IPS DF 4.7 (cell line): Measurements from ENCODE around the gene ATP1A4.
"Not testable (repeated sequence)": the region's sequence is repeated elsewhere in the genome, so short reads cannot be mapped to it uniquely, and the experiment has no call there.

ENCODE experiments used
- DNase-seq: peaks from one replicate; pipeline ENCODE4 v3.0.0-alpha.2; 2013; ENCODE audit warnings: low spot score; ENCODE audit errors: extremely low read depth

ATP1A4 gene

GRCh38 chr1:160151303-160151702, at the start of gene ATP1A4:
Gene ATP1A4, plus strand, starts transcription at chr1:160151603. Its CDS starts 438 bp downstream, at chr1:160152041.
- DNase-seq: no peak

GRCh38 chr1:160101717-160102522, 49.5 kb upstream of the ATP1A4 start:
- DNase-seq: no peak

- DNase-seq: no peak
These were observed 47.6 kb upstream of the ATP1A4 start for GRCh38 chr1:160103658-160104408.

- DNase-seq: no peak
These were observed 46.9 kb upstream of the ATP1A4 start for GRCh38 chr1:160104486-160104885.

- DNase-seq: no peak
These were observed 46.2 kb upstream of the ATP1A4 start for GRCh38 chr1:160105155-160105554.

- DNase-seq: no peak
These were observed 43.9 kb upstream of the ATP1A4 start for GRCh38 chr1:160107512-160107911.

GRCh38 chr1:160108888-160109662, 42.3 kb upstream of the ATP1A4 start:
- DNase-seq: no peak

- DNase-seq: no peak
These were observed 41.7 kb upstream of the ATP1A4 start for GRCh38 chr1:160109686-160110085.

GRCh38 chr1:160111462-160111861, 39.9 kb upstream of the ATP1A4 start:
- DNase-seq: not testable (repeated sequence)

GRCh38 chr1:160112357-160112756, 39.0 kb upstream of the ATP1A4 start:
- DNase-seq: no peak

GRCh38 chr1:160113407-160113806, 38.0 kb upstream of the ATP1A4 start:
- no peak for DNase-seq

GRCh38 chr1:160114085-160114484, 37.3 kb upstream of the ATP1A4 start:
- DNase-seq: no peak

GRCh38 chr1:160115545-160116282, 35.7 kb upstream of the ATP1A4 start, which contains the start of gene ATP1A2:
Gene ATP1A2, plus strand, starts transcription at chr1:160115759. Its CDS starts 103 bp downstream, at chr1:160115862.
- DNase-seq: no peak

GRCh38 chr1:160116283-160117147, 34.9 kb upstream of the ATP1A4 start:
- DNase-seq: no peak

- DNase-seq: no peak
These were observed 34.1 kb upstream of the ATP1A4 start for GRCh38 chr1:160117300-160117699.

GRCh38 chr1:160117709-160118183, 33.7 kb upstream of the ATP1A4 start:
- DNase-seq: no peak

- no peak for DNase-seq
These were observed 32.5 kb upstream of the ATP1A4 start for GRCh38 chr1:160118928-160119327.

GRCh38 chr1:160120797-160121196, 30.6 kb upstream of the ATP1A4 start:
- DNase-seq: no peak

GRCh38 chr1:160121388-160121787, 30.0 kb upstream of the ATP1A4 start:
- no peak for DNase-seq

- no peak for DNase-seq
These were observed 28.4 kb upstream of the ATP1A4 start for GRCh38 chr1:160122978-160123495.
